ENCODE measurements around the gene GALNT2.

The GALNT2 gene

DNA sequence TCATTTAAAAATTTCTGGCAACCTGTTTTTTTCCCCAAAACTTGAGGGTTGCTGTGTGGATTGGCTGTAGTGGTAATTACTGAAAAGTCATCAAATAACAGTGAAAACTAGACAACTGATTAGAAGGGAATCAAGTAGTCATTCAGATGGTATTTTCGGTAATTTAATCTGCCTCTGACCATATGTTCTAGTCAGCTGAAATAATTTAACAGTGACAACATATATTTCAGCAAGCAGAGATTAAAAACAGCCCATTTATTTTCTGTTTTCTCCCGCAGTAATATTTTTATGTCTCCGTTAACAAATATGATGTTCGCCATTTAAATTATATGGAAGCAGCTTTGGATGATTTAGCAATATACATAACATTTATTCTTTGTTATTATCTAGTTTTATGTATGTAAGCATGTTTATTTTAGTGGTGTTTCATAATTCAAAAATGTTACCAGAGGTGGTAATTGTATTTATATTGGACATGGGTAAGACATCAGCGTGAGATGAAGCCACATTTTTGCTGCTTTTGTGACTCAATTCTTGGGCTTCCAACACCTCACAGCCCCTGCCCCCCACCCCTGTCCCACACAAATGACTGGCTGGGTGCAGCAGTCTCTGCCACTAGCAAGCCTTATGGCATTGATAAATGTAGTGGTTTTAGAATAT is 104.4 kb downstream of the GALNT2 start:
- no peak for DNase-seq

DNA sequence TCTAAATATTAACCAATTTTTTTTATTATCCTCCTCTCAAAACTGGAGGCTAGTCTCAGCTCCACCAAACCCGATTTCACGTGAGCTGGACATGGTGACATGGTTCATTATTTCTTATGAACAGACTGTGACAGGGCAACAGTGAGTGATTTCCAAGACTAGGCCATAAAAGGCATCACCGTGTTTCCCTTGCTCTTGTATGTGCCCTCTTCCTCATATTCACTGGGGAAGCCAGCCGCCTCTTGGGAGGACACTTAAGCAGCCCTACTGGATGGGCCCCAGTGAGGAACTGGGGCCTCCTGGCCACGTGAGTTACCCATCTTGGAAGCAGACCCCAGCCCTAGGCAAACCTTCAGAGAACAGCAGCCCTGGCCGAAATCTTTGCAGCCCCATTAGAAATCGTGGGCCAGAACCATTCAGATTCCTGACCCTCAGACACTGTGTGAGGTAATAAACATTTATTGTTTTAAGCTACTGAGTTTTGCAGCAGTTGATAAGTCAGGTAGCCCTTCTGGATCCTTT is 105.0 kb downstream of the GALNT2 start:
- DNase-seq, result no peak

DNA sequence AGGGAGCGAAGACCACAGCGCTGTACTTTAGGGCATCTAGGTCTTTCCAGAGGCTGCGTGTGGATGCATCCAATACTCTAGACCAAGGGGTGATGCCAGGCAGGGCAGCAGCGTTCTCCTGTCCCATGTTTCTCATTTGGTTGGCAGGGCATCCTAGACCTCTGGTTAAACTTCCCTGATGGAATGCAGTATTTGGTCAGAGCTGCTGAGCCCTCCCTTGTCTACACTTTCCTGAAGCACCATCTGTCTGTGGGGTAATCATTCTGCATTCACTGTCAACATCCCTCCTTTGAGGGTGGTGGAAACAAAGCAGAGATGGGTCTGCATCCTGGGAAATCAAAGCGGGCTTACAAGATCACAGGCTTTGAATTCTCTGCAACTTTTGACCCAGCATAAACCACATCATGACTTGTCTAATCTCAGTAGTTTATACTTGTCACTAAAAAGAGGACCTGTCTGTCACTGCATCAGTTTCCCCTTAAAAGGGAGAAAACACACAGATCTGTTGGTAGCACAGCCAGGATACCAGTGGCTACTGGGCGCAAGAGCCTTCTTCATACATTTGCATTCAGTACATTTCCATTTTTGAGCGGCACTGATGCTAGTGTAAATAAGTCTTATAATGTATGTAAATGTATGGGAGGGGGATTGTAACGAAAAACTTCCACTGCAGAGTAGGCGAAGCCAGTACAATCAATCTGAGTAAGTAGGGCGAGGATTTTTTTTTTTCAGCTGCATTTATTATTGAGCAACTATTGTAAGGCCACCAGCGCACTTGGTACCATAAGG is 106.3 kb downstream of the GALNT2 start:
- no peak for DNase-seq

DNA sequence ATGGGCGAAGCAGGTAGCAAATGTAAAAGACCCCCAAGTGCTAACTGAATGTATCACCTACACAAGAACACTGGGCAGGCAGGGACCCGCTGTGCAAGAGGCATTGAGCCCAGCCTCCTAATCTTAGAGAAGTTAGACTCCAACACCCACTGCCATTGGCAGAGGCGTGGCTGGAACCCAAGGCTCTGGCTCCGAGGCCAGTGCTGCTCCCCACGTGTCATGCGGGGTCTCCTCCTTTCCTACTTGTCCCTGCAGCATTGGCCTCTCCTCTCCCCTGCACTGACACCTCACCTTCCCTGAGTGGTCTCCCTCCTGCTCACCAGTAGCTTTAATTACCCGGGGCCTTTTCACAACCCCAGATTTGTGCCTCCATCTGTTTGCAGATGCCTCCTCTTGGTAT is 107.0 kb downstream of the GALNT2 start:
- DNase-seq, result no peak

DNA sequence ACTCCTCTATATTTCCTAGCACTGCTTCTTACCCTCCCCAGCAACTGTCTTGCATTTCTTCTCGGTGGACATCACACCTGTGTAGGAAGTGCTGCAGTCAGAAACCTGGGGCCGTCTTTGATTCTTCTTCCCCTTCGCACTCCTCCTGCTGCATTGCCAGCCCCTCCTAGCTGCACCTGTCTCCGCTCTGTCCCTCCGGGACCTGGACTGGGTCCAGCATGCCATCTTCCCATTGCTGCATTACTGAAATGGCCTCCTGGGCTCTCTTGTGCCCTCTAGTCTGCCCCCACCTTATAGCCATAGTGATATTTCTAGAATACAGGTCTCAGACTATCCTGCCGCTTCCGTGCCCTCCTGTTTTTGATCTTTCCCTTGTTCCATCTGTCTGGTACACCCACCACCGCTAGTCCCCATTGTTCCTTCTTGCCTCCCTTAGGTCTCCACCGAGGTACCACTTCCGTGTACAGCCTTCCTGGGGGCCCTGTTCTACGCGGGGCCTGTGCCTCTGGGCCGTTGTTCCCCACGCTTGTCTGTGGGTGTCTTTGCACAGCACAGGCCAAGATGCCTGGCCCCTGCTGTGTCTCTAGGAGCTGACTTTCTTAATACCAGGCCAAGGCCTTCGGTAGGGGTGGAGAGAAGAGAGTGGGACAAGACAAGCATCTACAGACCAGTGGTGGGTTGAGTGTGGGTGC is 107.6 kb downstream of the GALNT2 start:
- DNase-seq, result no peak

DNA sequence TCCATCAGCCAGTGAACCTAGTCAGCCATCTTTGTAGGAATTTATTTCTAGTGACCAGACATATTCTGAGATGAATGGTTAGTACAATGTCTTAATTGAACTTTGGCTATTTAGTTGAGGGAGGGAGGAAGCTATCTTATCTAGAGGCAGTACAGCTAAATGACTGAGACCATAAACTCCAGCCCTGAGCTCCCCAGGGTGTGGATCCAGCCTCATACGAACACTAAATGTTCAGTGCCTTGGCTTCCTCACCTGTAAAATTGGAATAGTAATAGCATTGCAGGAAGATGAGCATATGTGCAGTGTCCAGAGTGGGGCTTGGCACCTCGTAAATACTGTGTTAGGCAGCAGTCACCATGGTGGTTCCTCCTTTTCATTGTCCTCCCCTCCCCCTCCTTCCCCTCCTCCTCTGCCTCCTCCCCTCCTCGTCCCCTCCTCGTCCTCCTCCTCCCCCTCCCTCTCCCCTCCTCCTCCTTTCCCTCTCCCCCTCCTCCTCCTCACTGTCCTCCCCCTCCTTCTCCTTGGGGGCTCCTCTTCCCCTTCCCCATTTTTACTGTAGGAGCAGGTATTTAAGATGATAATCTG is 108.2 kb downstream of the GALNT2 start:
- DNase-seq, result no peak

GRCh38 chr1:230175839-230176238 is 108.8 kb downstream of the GALNT2 start:
- no peak for DNase-seq

DNA sequence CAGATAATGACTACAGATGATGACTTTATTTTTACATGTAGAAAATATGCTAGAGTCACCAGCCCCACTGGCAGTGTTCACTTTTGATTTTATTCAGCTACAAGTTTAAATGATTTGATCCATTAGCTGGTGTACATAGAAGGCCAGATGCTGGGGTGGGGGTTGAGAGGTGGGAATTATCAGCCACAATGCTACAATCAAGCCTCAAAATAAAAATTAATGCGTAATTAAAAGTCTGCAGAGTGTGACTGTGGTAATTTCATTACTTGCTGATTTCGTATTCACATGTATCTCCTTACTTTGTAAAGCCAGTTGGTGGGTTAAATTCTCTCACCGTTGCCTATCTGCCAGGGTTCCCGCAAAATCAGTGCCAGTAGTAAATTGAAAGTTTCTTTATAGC is 109.3 kb downstream of the GALNT2 start:
- DNase-seq, result no peak

GRCh38 chr1:230176871-230177411 is 109.9 kb downstream of the GALNT2 start:
- DNase-seq, result no peak

GRCh38 chr1:230179249-230179648 is 112.2 kb downstream of the GALNT2 start:
- no peak for DNase-seq

DNA sequence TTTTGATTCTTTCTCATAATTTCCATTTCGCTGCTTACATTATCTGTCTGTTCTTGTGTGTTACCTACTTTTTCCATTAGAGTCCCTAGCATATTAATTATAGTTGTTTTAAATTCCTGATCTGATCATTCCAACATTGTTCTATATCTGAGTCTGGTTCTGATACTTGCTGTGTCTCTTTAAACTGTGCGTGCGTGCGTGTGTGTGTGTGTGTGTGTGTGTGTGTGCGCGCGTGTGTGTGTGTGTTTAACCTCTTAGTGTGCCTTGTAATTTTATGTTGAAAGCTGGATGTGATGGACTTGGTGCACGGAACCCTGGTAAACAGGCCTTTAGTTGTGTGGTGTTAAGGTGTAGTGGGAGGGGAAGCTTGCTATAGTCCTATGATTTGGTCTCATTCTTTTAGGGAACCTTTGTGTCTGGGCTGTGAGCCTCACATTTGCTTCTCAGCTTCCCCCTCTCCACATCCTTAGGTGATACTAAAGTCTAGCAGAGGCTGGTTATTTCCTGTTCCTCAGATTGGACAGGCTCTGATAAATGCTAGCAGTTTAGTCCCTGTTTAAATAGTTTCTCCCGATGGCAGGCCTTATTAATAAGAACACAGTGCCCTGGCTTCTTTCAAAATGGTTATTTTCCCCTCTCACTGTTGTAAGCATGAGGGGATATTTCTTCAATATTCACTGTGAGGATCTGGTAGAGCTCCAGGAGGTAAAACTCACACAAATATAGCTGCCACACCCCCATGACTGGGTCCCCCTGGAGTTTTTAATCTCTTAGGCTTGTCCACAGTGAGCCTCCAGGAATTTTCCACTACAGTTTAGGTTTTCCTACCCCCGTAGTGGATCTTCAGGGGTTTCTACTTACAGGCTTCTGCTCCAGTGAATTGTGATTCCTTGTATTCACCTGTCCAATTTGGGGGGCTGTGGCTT is 118.3 kb downstream of the GALNT2 start:
- DNase-seq, result no peak

GRCh38 chr1:230186003-230186863 is 119.2 kb downstream of the GALNT2 start:
- DNase-seq, result no peak

GRCh38 chr1:230186874-230187273 is 119.8 kb downstream of the GALNT2 start:
- no peak for DNase-seq

- DNase-seq, result no peak
Measured at GRCh38 chr1:230187290-230187689, 120.3 kb downstream of the GALNT2 start.

DNA sequence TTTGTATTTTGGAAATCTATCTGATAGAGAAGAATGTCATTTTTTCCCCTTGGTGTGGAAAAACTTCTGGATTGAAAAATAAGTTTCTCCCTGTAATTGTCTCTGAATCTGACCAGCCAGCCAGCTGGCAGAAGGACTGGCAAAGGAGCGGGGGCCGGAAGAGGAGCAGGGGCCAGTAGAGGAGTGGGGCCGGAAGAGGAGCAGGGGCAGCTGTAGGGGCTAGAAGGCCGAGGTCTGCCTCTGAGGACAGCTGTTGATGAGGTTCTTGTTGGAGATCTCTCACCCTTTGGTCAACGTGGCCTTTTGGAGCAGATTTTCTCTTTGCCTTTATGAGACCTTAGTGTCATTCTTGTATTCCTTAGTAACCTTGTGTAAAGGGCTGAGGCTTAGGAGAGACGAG is 121.8 kb downstream of the GALNT2 start:
- DNase-seq, result no peak

DNA sequence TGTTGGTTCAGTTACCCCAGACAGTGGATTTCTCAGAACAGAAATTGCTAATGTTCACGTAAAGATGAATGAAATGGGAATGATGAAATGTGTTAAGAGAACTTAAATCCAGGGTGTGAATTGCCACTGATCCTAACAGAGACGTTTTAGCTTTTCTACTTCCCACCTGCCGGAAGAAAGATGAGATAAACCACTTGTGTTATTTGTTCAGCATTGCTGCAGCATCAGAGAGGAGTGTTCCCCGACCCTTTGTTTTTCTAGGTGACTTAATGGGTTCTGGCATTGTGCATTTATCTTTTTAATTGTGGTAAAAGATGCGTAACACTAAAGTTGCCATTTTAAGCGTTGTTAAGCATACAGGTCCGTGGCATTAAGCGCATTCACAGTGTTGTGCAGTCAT is 122.3 kb downstream of the GALNT2 start:
- no peak for DNase-seq

GRCh38 chr1:230189824-230190223 is 122.8 kb downstream of the GALNT2 start:
- DNase-seq, result no peak

GRCh38 chr1:230191079-230191804 is 124.2 kb downstream of the GALNT2 start:
- DNase-seq, result no peak

- DNase-seq, result no peak
Measured at GRCh38 chr1:230191855-230192254, 124.8 kb downstream of the GALNT2 start.

DNA sequence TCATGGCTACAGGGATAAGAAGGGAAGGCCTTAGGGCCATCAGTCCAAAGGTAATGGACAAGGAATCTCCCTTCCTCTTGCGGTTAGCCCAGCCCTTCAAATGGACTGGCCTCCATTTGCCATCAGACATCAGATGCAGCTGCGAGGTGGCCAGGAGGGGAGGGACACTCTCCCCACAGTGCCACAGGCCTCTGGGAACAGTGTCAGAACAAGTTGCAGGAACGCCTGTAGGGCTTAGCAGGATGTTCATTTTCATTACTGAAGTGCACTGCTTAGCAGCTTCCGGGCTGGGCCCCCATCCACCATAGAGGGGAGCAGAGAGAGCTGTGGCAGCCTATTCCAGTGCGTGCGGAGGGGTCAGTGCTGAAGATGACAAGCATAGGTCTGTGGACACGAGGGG is 127.5 kb downstream of the GALNT2 start:
- no peak for DNase-seq

Measured in activated CD4-positive, alpha-beta T cell treated with anti-CD3 and anti-CD28 coated beads, Interleukin-2, amount 50 U/mL, for 4 hours (primary cell).